ENCODE data around the gene GPAM. TPM values are rescaled to one million over a fixed set of nuclear protein-coding genes. Genes with fewer than 3 reads are reported as not detected.

Gene GPAM
- total RNA-seq, 4 donors from 2014 or later = 6.9 to 15.1 (median 10.9) TPM

DNA sequence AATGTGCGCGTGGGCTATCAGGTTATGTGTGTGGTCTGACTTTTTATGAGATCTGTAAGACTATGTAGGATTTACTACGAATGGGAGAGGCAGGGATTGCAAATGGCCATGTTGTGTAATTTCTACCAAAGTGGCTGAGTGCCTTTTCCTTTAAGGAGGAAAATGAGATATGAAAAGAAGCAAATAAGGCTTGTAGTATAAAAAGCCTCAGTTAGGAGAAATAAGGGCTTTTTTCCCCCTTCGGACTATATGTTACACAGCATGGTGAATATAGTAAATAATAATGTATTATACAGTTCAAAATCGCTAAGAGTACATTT lies 447 bp upstream of the GPAM start:
- Histone ChIP-seq H3K27me3 (no peaks in the 10 kb centered on the region), H3K9me3 (no peaks in the 10 kb centered on the region), H3K36me3 (peaks cover 0 to 19% of the 10 kb centered on the region in 2 donors), H3K27ac (peak overlapping the region; percentile 68 to 84 (median 81)), H3K4me1 (peaks cover 4 to 24% (median 6%) of the 10 kb centered on the region in 3 donors), H3K4me3 (peak overlapping the region; percentile 76 to 93)
- 3 to 11% methylated on average over 3 to 5 of the region's 5 CpGs for WGBS, 2 donors (ENCODE audit: low coverage in 1 of 2)
- TF ChIP-seq, protein P1, sequence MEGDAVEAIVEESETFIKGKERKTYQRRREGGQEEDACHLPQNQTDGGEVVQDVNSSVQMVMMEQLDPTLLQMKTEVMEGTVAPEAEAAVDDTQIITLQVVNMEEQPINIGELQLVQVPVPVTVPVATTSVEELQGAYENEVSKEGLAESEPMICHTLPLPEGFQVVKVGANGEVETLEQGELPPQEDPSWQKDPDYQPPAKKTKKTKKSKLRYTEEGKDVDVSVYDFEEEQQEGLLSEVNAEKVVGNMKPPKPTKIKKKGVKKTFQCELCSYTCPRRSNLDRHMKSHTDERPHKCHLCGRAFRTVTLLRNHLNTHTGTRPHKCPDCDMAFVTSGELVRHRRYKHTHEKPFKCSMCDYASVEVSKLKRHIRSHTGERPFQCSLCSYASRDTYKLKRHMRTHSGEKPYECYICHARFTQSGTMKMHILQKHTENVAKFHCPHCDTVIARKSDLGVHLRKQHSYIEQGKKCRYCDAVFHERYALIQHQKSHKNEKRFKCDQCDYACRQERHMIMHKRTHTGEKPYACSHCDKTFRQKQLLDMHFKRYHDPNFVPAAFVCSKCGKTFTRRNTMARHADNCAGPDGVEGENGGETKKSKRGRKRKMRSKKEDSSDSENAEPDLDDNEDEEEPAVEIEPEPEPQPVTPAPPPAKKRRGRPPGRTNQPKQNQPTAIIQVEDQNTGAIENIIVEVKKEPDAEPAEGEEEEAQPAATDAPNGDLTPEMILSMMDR (IDR thresholded peaks at IDR 0.05) = no peak
- no peak for TF ChIP-seq EP300 (IDR thresholded peaks at IDR 0.05)
- TF ChIP-seq POLR2AphosphoS5 (IDR thresholded peaks at IDR 0.05) = no peak
- no peak for TF ChIP-seq POLR2A (IDR thresholded peaks at IDR 0.05)
- peak; percentile 68 for ATAC-seq

DNA sequence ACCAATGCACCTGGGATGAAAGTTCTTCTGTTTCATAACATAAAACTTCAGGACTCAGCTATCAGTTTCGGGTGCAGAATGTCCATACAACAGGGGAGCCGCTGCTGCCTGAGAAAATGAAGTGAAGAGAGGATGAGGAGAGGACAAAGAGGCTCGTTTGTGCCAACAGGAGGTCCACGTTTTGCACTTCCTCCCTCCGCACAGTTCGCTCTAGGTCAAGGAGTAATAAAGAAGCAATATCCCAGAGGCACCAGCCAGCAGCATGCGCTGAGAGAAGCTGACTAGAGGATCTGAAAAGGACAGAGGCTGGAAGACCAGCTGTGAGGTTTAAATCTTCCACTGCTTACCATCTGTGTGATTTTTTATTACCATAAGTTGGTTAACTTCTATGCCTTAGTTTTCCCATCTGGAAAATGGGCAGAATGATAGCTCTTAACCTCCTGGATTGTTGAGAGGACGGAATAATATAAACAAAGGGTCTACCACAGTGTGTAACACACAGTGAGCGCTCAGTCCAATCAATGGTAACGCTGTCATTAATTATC lies 709 bp downstream of the GPAM start:
- H3K4me3 ChIP-seq = peak overlapping the region; percentile 76 to 93
- H3K4me1 ChIP-seq = peaks cover 4 to 24% (median 6%) of the 10 kb centered on the region in 3 donors
- no peak for TF ChIP-seq POLR2A (IDR thresholded peaks at IDR 0.05)
- peak overlapping the region in 3 of 4 donors; percentile 80 to 84 (median 82) for H3K27ac ChIP-seq
- no peak for ATAC-seq
- H3K27me3 ChIP-seq = no peaks in the 10 kb centered on the region
- 20 to 27% methylated on average over 8 to 9 of the region's 10 CpGs for WGBS, 2 donors (ENCODE audit: low coverage in 1 of 2)
- peaks cover 0 to 30% of the 10 kb centered on the region in 2 donors for H3K36me3 ChIP-seq
- no peaks in the 10 kb centered on the region for H3K9me3 ChIP-seq

DNA sequence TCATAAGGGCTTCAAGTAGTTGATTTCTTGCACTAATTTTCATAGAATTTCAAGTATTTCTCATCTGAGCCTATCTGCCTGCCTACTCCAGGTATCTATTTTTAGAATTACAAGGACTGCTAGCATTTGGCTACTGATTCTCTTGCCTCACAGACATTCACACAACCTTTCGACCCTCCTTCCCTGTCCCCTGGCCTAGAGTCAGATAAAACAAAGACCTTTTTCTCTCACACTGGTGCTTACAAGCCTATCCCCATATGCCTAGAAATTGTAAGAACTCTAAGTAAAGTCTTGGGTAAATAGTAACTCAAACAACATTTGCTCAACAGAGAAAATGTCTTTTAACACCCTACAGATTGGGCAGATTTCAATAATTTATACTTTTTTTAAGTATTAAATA lies 6.3 kb downstream of the GPAM start:
- TF ChIP-seq POLR2A (IDR thresholded peaks at IDR 0.05) (no peak), EP300 (IDR thresholded peaks at IDR 0.05) (no peak), POLR2AphosphoS5 (IDR thresholded peaks at IDR 0.05) (no peak)
- TF ChIP-seq, protein P1 (IDR thresholded peaks at IDR 0.05) = no peak
- H3K9me3 ChIP-seq = no peaks in the 10 kb centered on the region
- H3K36me3 ChIP-seq = peaks cover 0 to 86% of the 10 kb centered on the region in 2 donors
- peaks cover 0 to 5% (median 0%) of the 10 kb centered on the region in 3 donors for H3K4me1 ChIP-seq
- WGBS, 2 donors (ENCODE audit: low coverage in 1 of 2) = 56 to 71% methylated on average over 1 of the region's 1 CpG
- no peaks in the 10 kb centered on the region for H3K27me3 ChIP-seq
- ATAC-seq = no peak
- no peak overlapping the region for H3K4me3 ChIP-seq
- no peak overlapping the region for H3K27ac ChIP-seq

DNA sequence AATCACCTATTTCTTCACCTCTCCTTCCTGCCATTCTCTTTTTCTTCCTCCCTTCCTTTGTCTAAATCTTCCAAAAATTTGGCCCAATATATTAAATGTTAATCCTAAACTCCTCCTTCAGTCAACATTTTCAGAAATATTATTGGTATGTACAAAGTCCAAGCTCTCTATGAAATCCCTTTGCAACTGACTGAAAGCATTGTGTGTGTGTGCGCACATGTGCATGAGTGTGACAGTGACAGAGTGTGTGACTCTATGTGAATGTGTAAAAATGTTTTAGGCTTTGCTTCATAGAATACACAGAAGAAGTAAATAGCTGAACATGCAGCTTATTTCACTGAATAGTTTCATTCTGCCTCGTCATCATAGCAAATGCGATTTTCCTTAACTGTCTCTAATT lies 7.0 kb downstream of the GPAM start:
- H3K4me1 ChIP-seq = no peaks in the 10 kb centered on the region
- no peak for TF ChIP-seq EP300 (IDR thresholded peaks at IDR 0.05)
- no peak for TF ChIP-seq POLR2AphosphoS5 (IDR thresholded peaks at IDR 0.05)
- H3K4me3 ChIP-seq = no peak overlapping the region
- H3K9me3 ChIP-seq = no peaks in the 10 kb centered on the region
- no peak overlapping the region for H3K27ac ChIP-seq
- 82 to 93% methylated on average over 2 to 3 of the region's 3 CpGs for WGBS, 2 donors (ENCODE audit: low coverage in 1 of 2)
- peaks cover 0 to 93% of the 10 kb centered on the region in 2 donors for H3K36me3 ChIP-seq
- no peak for ATAC-seq
- no peaks in the 10 kb centered on the region for H3K27me3 ChIP-seq

DNA sequence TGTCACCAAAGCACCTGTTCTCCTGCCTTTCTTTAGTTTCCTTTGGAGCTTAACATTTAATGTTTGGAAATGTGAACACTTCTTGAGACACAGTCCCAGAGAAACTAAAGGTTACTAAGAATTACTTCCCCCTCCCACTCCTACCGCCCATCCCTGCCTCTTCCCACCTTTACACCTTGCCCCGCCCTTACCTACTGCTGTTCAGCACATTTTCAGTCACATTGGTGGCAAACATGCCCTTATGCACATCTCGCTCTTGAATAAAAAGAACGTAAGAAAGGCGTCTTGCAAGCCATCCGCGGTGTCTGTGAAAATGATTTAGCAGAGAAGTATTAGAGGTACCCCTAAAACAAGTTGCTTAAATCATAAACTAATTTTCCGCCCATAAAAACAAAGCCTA lies 8.2 kb downstream of the GPAM start:
- TF ChIP-seq POLR2A (IDR thresholded peaks at IDR 0.05) (no peak), EP300 (IDR thresholded peaks at IDR 0.05) (no peak), POLR2AphosphoS5 (IDR thresholded peaks at IDR 0.05) (no peak)
- TF ChIP-seq, protein P1 (IDR thresholded peaks at IDR 0.05) = no peak
- Histone ChIP-seq H3K27me3 (no peaks in the 10 kb centered on the region), H3K36me3 (peaks cover 3 to 100% of the 10 kb centered on the region in 2 donors), H3K4me3 (no peak overlapping the region), H3K27ac (no peak overlapping the region), H3K4me1 (no peaks in the 10 kb centered on the region), H3K9me3 (no peaks in the 10 kb centered on the region)
- no peak for ATAC-seq
- WGBS, 2 donors (ENCODE audit: low coverage in 1 of 2) = 89 to 97% methylated on average over 7 to 8 of the region's 8 CpGs

DNA sequence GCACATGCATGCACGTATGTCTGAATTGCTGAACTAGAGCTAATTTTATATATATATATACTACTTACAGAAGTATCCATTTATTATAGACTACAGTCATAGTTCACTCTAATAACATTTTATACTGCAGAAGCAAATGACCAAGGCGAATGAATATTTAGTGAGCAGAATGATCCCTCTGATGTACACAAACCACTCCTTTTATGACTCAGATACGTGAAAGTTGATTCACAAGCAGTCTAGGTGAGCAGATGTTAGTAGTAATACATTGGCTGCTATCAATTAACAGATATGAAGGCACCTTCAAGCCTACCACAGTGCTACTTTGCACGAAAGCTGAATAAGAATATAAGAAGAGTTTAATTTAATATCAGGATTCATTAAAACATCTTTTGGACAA lies 10.4 kb downstream of the GPAM start:
- ATAC-seq = no peak
- WGBS, 2 donors (ENCODE audit: low coverage in 1 of 2) = 85 to 94% methylated on average over 4 of the region's 4 CpGs
- TF ChIP-seq POLR2A (IDR thresholded peaks at IDR 0.05) (no peak), POLR2AphosphoS5 (IDR thresholded peaks at IDR 0.05) (no peak), EP300 (IDR thresholded peaks at IDR 0.05) (no peak)
- TF ChIP-seq, protein P1 (IDR thresholded peaks at IDR 0.05) = no peak

More for the DNA sequence above, 10.4 kb downstream of the GPAM start:
- no peaks in the 10 kb centered on the region for H3K27me3 ChIP-seq
- no peak overlapping the region for H3K27ac ChIP-seq
- peaks cover 3 to 100% of the 10 kb centered on the region in 2 donors for H3K36me3 ChIP-seq
- H3K9me3 ChIP-seq = no peaks in the 10 kb centered on the region
- no peak overlapping the region for H3K4me3 ChIP-seq
- no peaks in the 10 kb centered on the region for H3K4me1 ChIP-seq

Data from gastroesophageal sphincter (tissue), 4 donors.